Hepatocyte (in vitro differentiated cells): ENCODE data around the gene SARDH.

Experiments
- EZH2 ChIP-seq: fragments of 200-600 bp; sonication (generic); IDR thresholded peaks from 2 replicates; pipeline ENCODE4 v1.6.1; 2016; ENCODE audit warnings: antibody characterized with exemption, mild to moderate bottlenecking, borderline replicate concordance
- EZH2phosphoT487 ChIP-seq: fragments of 200-600 bp; sonication (generic); IDR thresholded peaks from one replicate; pipeline ENCODE4 v1.6.1; 2018; ENCODE audit warnings: antibody characterized with exemption, mild to moderate bottlenecking, low read depth, moderate library complexity; ENCODE audit not compliant: unreplicated experiment, severe bottlenecking
- TF ChIP-seq, protein P1 (sequence below): fragments of 200-600 bp; sonication (generic); IDR thresholded peaks from 2 replicates; pipeline ENCODE4 v1.5.1; 2016; ENCODE audit warnings: antibody characterized with exemption, mild to moderate bottlenecking; ENCODE audit not compliant: poor library complexity

DNA sequence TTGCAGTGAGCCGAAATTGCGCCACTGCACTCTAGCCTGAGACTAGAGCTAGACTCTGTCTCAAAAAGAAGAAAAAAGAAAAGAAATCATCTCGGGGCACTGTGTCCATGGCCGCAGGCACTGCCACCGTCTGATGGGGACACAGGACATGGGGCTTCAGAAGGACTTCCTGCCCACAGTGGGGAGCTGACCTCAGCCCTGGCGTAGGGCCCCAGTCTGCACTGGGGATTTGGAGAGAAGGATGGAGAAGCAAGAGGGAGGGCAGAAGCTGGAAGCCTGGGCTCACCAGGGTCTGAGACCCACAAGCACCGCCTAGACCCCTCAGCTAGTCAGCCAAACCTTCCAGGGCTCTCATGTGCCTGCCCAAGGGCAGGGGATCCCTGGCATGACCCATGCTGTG is 4.1 kb upstream of the SARDH start:
- TF ChIP-seq, protein P1, sequence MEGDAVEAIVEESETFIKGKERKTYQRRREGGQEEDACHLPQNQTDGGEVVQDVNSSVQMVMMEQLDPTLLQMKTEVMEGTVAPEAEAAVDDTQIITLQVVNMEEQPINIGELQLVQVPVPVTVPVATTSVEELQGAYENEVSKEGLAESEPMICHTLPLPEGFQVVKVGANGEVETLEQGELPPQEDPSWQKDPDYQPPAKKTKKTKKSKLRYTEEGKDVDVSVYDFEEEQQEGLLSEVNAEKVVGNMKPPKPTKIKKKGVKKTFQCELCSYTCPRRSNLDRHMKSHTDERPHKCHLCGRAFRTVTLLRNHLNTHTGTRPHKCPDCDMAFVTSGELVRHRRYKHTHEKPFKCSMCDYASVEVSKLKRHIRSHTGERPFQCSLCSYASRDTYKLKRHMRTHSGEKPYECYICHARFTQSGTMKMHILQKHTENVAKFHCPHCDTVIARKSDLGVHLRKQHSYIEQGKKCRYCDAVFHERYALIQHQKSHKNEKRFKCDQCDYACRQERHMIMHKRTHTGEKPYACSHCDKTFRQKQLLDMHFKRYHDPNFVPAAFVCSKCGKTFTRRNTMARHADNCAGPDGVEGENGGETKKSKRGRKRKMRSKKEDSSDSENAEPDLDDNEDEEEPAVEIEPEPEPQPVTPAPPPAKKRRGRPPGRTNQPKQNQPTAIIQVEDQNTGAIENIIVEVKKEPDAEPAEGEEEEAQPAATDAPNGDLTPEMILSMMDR, result no peak
- no peak for TF ChIP-seq EZH2
- TF ChIP-seq EZH2phosphoT487, result no peak
